G401.6 (cell line): Measurements from ENCODE around the gene TCERG1L.

Experiments used
- FAIRE-seq: peaks from 2 replicates; lab custom pipeline; 2012; peaks lifted over from hg19 to GRCh38; lab: Jason Lieb, UNC

Gene TCERG1L

GRCh38 chr10:131223422-131223821, 88.1 kb downstream of the TCERG1L start:
- no peak for FAIRE-seq

- no peak for FAIRE-seq
Measured at GRCh38 chr10:131222986-131223385, 88.5 kb downstream of the TCERG1L start.

- FAIRE-seq: no peak
Measured at GRCh38 chr10:131221632-131222277, 89.8 kb downstream of the TCERG1L start.

GRCh38 chr10:131220601-131221171, 90.8 kb downstream of the TCERG1L start:
- FAIRE-seq: no peak

- no peak for FAIRE-seq
Measured at GRCh38 chr10:131219955-131220489, 91.5 kb downstream of the TCERG1L start.

- FAIRE-seq: no peak
Measured at GRCh38 chr10:131219584-131219886, 92.0 kb downstream of the TCERG1L start.

GRCh38 chr10:131218811-131219583, 92.5 kb downstream of the TCERG1L start:
- no peak for FAIRE-seq

- no peak for FAIRE-seq
Measured at GRCh38 chr10:131216681-131217230, 94.8 kb downstream of the TCERG1L start.

GRCh38 chr10:131215776-131216175, 95.7 kb downstream of the TCERG1L start:
- no peak for FAIRE-seq

GRCh38 chr10:131214521-131215244, 96.8 kb downstream of the TCERG1L start:
- no peak for FAIRE-seq

GRCh38 chr10:131213741-131214505, 97.6 kb downstream of the TCERG1L start:
- no peak for FAIRE-seq

- FAIRE-seq: no peak
Measured at GRCh38 chr10:131212763-131213325, 98.7 kb downstream of the TCERG1L start.

GRCh38 chr10:131211965-131212619, 99.4 kb downstream of the TCERG1L start:
- no peak for FAIRE-seq

GRCh38 chr10:131211559-131211958, 100.0 kb downstream of the TCERG1L start:
- FAIRE-seq: no peak

GRCh38 chr10:131211146-131211545, 100.4 kb downstream of the TCERG1L start:
- no peak for FAIRE-seq

GRCh38 chr10:131210181-131210580, 101.3 kb downstream of the TCERG1L start:
- no peak for FAIRE-seq

- no peak for FAIRE-seq
Measured at GRCh38 chr10:131207584-131208532, 103.7 kb downstream of the TCERG1L start.

- no peak for FAIRE-seq
Measured at GRCh38 chr10:131207176-131207575, 104.3 kb downstream of the TCERG1L start.
